NCI-H446 (cell line): Measurements from ENCODE around the gene ACTG2.
"Not testable (repeated sequence)": the region's sequence is repeated elsewhere in the genome, so short reads cannot be mapped to it uniquely, and the experiment has no call there.

ENCODE experiments used
- DNase-seq, 2 experiments: peaks; one replicate each; lab custom pipeline; 2025; lab: John Stamatoyannopoulos, UW

ACTG2 gene

GRCh38 chr2:73937103-73937885 lies 44.5 kb downstream of the ACTG2 start:
- no peak for DNase-seq

- DNase-seq: no peak
These were observed 45.1 kb downstream of the ACTG2 start for GRCh38 chr2:73937899-73938298.

GRCh38 chr2:73938718-73939352 lies 46.0 kb downstream of the ACTG2 start:
- no peak for DNase-seq

GRCh38 chr2:73939419-73939818 lies 46.6 kb downstream of the ACTG2 start:
- peak in 1 of 2 experiments; percentile 13 for DNase-seq

- DNase-seq: not testable (repeated sequence)
These were observed 47.3 kb downstream of the ACTG2 start for GRCh38 chr2:73940066-73940465.

GRCh38 chr2:73942664-73943063 lies 49.9 kb downstream of the ACTG2 start:
- DNase-seq: no peak

- DNase-seq: no peak
These were observed 51.9 kb downstream of the ACTG2 start for GRCh38 chr2:73944714-73945113.

- DNase-seq: no peak
These were observed 53.4 kb downstream of the ACTG2 start for GRCh38 chr2:73946215-73946614.

GRCh38 chr2:73946666-73947065 lies 53.9 kb downstream of the ACTG2 start:
- no peak for DNase-seq

GRCh38 chr2:73947412-73948018 lies 54.7 kb downstream of the ACTG2 start:
- no peak for DNase-seq

- no peak for DNase-seq
These were observed 57.0 kb downstream of the ACTG2 start for GRCh38 chr2:73949802-73950201.

- no peak for DNase-seq
These were observed 60.0 kb downstream of the ACTG2 start for GRCh38 chr2:73952499-73953446.

- DNase-seq: no peak
These were observed 63.5 kb downstream of the ACTG2 start for GRCh38 chr2:73956218-73956865.

- no peak for DNase-seq
These were observed 68.5 kb downstream of the ACTG2 start for GRCh38 chr2:73961274-73961673.

GRCh38 chr2:73961823-73962615 lies 69.2 kb downstream of the ACTG2 start:
- no peak for DNase-seq

- no peak for DNase-seq
These were observed 70.0 kb downstream of the ACTG2 start for GRCh38 chr2:73962798-73963197.

GRCh38 chr2:73963385-73964120 lies 70.7 kb downstream of the ACTG2 start:
- no peak for DNase-seq

GRCh38 chr2:73964223-73964622 lies 71.4 kb downstream of the ACTG2 start:
- DNase-seq: no peak

- no peak for DNase-seq
These were observed 72.2 kb downstream of the ACTG2 start for GRCh38 chr2:73965053-73965452.

GRCh38 chr2:73968357-73968937 lies 75.6 kb downstream of the ACTG2 start:
- no peak for DNase-seq
